ENCODE results near the gene WHRN. TPM values are rescaled to one million over a fixed set of nuclear protein-coding genes. Genes with fewer than 3 reads are reported as not detected.
A peak's percentile ranks its signal among the peaks of the same experiment; 100 is the strongest.

The WHRN gene
- total RNA-seq, 2 experiments from 2014 or later: 19.9 to 20.5 TPM

- Histone ChIP-seq H3K4me3 (ENCODE audit: low read length) (peak overlapping the region; percentile 99), H3K27me3 (ENCODE audit: control insufficient read depth in 1 of 2, insufficient read depth in 2 of 2, low read length in 2 of 2) (no peaks in the 10 kb centered on the region), H3K4me1 (ENCODE audit: insufficient read depth, low read length) (peaks cover 85% of the 10 kb centered on the region), H3K36me3 (ENCODE audit: insufficient read depth, low read length) (peaks cover 51% of the 10 kb centered on the region), H3K27ac (ENCODE audit: low read depth in 1 of 2, low read length in 2 of 2) (peak overlapping the region; percentile 71 to 97), H3K9me3 (ENCODE audit: control insufficient read depth in 1 of 2, insufficient read depth in 1 of 2, low read length in 2 of 2) (no peaks in the 10 kb centered on the region)
- intact Hi-C loops (cut with DNase I, micrococcal nuclease): loop anchor here (1.0 to 10.0 kb wide), 3 partner anchors 10 to 541 kb away; no protein-coding TSS in a partner anchor
- H3K4me1 Mint-ChIP-seq (ENCODE audit: low read depth): peaks cover 78% of the 10 kb centered on the region
- ATAC-seq (ENCODE audit: poor library complexity) (no peak), DNase-seq (peak in 3 of 14 experiments; percentile 30 to 54 (median 35))
- CTCF ChIA-PET: interaction anchor here (1.0 to 6.7 kb wide), 8 partner anchors 11 to 298 kb away, joined by 3 to 56 read pairs (median 10); partner anchors contain the start of gene TEX48
- POLR2A ChIA-PET: interaction anchor here (0.8 to 10.0 kb wide), 5 partner anchors 11 to 121 kb away, joined by 3 to 477 read pairs (median 4); no protein-coding TSS in a partner anchor
- peak overlapping the region; percentile 95 for H3K4me3 Mint-ChIP-seq
- no peaks in the 10 kb centered on the region for H3K27me3 Mint-ChIP-seq
- peaks cover 93% of the 10 kb centered on the region for H3K36me3 Mint-ChIP-seq (ENCODE audit: low read depth)
- TF ChIP-seq CTCF (IDR thresholded peaks at IDR 0.05): no peak
- peak overlapping the region; percentile 98 for H3K27ac Mint-ChIP-seq
- no peaks in the 10 kb centered on the region for H3K9me3 Mint-ChIP-seq
Measured at GRCh38 chr9:114383521-114384231, 121.6 kb downstream of the WHRN start.

- peaks cover 85% of the 10 kb centered on the region for H3K4me1 ChIP-seq (ENCODE audit: insufficient read depth, low read length)
- Mint-ChIP-seq H3K27me3 (no peaks in the 10 kb centered on the region), H3K36me3 (ENCODE audit: low read depth) (peaks cover 96% of the 10 kb centered on the region), H3K4me1 (ENCODE audit: low read depth) (peaks cover 79% of the 10 kb centered on the region), H3K9me3 (no peaks in the 10 kb centered on the region), H3K27ac (peak overlapping the region; percentile 98), H3K4me3 (peak overlapping the region; percentile 95)
- H3K36me3 ChIP-seq (ENCODE audit: insufficient read depth, low read length): peaks cover 58% of the 10 kb centered on the region
- H3K27me3 ChIP-seq (ENCODE audit: control insufficient read depth in 1 of 2, insufficient read depth in 2 of 2, low read length in 2 of 2): no peaks in the 10 kb centered on the region
- CTCF ChIA-PET: interaction anchor here (0.6 to 6.7 kb wide), 11 partner anchors 10 to 271 kb away, joined by 3 to 56 read pairs (median 5); no protein-coding TSS in a partner anchor
- POLR2A ChIA-PET: interaction anchor here (9.5 to 10.0 kb wide), 2 partner anchors 12 to 14 kb away, joined by 135 to 477 read pairs; no protein-coding TSS in a partner anchor
- peak overlapping the region; percentile 71 to 97 for H3K27ac ChIP-seq (ENCODE audit: low read depth in 1 of 2, low read length in 2 of 2)
- DNase-seq (peak in 11 of 14 experiments; percentile 35 to 94 (median 64)), ATAC-seq (ENCODE audit: poor library complexity) (peak; percentile 7)
- intact Hi-C loops (cut with DNase I, micrococcal nuclease): loop anchor here in 1 of 2 experiments (10.0 kb wide), 1 partner anchor 542 kb away; no protein-coding TSS in a partner anchor
- H3K9me3 ChIP-seq (ENCODE audit: control insufficient read depth in 1 of 2, insufficient read depth in 1 of 2, low read length in 2 of 2): no peaks in the 10 kb centered on the region
- TF ChIP-seq CTCF (IDR thresholded peaks at IDR 0.05): no peak
- peak overlapping the region; percentile 99 for H3K4me3 ChIP-seq (ENCODE audit: low read length)
Measured at GRCh38 chr9:114382699-114383520, 122.4 kb downstream of the WHRN start.

GRCh38 chr9:114378883-114379282 is 126.4 kb downstream of the WHRN start:
- ChIA-PET CTCF (no interaction called here), POLR2A (interaction anchor here (0.8 to 0.9 kb wide), 2 partner anchors 19 to 214 kb away, joined by 3 to 4 read pairs; no protein-coding TSS in a partner anchor)
- Histone ChIP-seq H3K27ac (ENCODE audit: low read depth in 1 of 2, low read length in 2 of 2) (peak overlapping the region; percentile 64 to 69), H3K36me3 (ENCODE audit: insufficient read depth, low read length) (peaks cover 93% of the 10 kb centered on the region), H3K9me3 (ENCODE audit: control insufficient read depth in 1 of 2, insufficient read depth in 1 of 2, low read length in 2 of 2) (no peaks in the 10 kb centered on the region), H3K4me1 (ENCODE audit: insufficient read depth, low read length) (peaks cover 99% of the 10 kb centered on the region), H3K27me3 (ENCODE audit: control insufficient read depth in 1 of 2, insufficient read depth in 2 of 2, low read length in 2 of 2) (no peaks in the 10 kb centered on the region), H3K4me3 (ENCODE audit: low read length) (no peak overlapping the region)
- peaks cover 87% of the 10 kb centered on the region for H3K4me1 Mint-ChIP-seq (ENCODE audit: low read depth)
- ATAC-seq (ENCODE audit: poor library complexity) (no peak), DNase-seq (no peak)
- no peaks in the 10 kb centered on the region for H3K27me3 Mint-ChIP-seq
- H3K36me3 Mint-ChIP-seq (ENCODE audit: low read depth): peaks cover 94% of the 10 kb centered on the region
- intact Hi-C loops (cut with DNase I, micrococcal nuclease): no loop called here
- H3K27ac Mint-ChIP-seq: peak overlapping the region; percentile 87
- no peaks in the 10 kb centered on the region for H3K9me3 Mint-ChIP-seq
- peak overlapping the region; percentile 67 for H3K4me3 Mint-ChIP-seq
- no peak for TF ChIP-seq CTCF (IDR thresholded peaks at IDR 0.05)
